GM15510 (cell line): ENCODE results near the gene AAGAB.

ENCODE experiments used
- POLR2A ChIP-seq: IDR thresholded peaks from 3 replicates; pipeline ENCODE4 v1.6.1; 2011; ENCODE audit warnings: borderline replicate concordance; ENCODE audit not compliant: insufficient read length; ENCODE audit errors: extremely low read depth

The AAGAB gene

GRCh38 chr15:67259806-67260205 lies 5.3 kb upstream of the AAGAB start:
- TF ChIP-seq POLR2A, result no peak

DNA sequence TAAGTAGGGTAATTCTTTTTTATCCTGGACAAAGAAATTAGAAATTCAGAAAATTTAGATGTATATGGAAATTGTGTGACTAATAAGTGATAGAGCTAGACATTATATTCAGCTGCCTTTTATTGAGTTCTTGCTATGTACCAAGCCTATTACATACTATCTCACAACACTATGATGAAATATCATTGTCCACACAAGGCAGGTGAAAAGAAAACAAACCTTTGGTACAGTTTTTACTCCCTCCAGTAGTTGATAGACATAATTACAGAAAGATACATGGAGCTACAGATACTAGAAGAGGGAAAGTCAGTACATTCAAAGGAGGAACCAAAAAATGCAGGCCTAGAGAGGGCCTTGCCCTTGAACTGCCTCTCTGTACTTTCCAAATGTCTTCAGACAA lies 4.9 kb upstream of the AAGAB start:
- no peak for TF ChIP-seq POLR2A

- TF ChIP-seq POLR2A, result no peak
Observed at GRCh38 chr15:67256051-67256450, 1.6 kb upstream of the AAGAB start.

DNA sequence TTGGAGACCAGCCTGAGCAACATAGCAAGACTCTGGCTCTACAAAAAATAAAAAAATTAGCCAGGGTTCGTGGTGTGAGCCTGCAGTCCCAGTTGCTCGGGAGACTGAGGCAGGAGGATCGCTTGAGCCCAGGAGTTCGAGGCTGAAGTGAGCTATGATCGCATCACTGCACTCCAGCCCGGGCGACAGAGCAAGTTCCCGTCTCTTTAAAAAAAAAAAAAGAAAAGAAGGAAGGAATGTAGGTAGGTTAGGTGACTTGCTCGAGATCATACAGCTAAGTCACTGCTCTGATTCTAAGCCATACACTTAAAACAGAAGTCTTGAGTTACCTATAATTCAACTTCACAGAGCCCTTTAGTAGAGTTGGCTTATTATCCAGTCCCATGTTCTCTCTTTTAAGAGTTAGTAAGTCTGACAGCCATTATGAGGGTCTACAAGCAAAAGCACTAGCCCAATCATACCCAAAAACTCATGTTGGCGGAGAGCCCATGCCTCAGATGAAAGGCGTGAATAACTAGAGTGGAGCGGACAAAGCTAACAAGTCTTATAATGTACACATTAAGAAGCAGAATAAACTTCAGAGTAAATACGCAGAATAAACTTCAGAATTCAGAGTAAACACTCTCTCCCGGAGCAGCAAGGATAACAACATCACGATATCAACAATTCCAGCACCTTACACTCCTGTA lies 768 bp downstream of the AAGAB start:
- no peak for TF ChIP-seq POLR2A

GRCh38 chr15:67253101-67253500 lies 1.4 kb downstream of the AAGAB start:
- no peak for TF ChIP-seq POLR2A

DNA sequence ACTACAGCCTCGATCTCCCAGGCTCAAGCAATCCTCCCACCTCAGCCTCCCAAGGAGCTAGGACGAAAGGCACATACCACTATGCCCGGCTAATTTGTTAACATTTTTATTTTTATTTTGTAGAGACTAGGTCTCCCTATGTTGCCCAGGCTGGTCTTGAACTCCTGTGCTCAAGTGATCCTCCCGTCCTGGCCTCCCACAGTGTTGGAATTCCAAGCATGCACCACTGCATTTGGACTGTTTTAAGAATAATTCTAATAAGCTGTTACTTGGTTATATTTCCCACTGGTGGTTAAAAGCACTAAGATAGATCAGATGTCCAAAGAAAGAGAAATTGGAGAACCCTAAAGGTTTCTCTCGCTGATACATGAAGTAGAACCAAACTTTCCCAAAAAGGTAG lies 3.1 kb downstream of the AAGAB start:
- TF ChIP-seq POLR2A, result no peak

DNA sequence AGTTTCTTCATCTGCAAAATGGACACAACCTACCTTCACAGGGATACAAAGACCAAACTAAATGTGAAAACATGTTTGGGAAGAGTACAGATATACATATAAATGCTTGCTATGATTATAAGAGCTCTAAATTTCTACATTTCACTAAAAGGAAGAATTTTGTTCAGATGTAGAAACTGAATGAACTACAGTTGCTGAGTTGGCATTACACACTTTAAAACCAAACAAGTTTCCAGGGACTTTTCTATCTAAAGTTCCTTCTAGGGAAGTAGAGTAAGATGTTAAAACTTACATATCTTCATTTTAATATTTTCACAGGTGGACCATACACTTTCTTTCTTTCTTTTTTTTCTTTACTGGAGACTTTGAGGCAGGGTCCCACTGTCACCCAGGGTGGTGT lies 4.6 kb downstream of the AAGAB start:
- no peak for TF ChIP-seq POLR2A

DNA sequence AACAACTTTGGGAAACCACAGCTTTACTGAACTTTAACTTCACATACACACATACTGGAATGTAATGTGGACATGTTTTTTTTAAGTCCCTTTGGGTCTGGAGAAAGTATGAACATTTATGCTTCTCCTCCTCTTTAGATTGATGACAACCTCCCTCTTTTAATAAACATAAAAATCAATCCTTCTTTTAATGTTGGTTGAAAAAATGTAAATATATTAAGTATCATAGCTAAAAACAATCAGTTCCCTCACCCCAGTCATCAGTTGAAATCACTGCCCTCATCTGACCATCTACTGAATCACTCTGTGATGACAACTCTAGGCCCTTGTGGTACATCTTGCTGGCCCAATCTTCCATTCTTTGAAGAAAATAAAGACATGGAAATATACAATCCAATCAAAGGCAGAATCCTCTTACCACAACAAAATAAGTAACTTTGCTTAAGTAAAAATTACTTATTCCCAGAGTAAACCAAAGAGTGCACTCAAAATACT lies 6.4 kb downstream of the AAGAB start:
- TF ChIP-seq POLR2A, result no peak

- no peak for TF ChIP-seq POLR2A
Observed at GRCh38 chr15:67244971-67245478, 9.4 kb downstream of the AAGAB start.

DNA sequence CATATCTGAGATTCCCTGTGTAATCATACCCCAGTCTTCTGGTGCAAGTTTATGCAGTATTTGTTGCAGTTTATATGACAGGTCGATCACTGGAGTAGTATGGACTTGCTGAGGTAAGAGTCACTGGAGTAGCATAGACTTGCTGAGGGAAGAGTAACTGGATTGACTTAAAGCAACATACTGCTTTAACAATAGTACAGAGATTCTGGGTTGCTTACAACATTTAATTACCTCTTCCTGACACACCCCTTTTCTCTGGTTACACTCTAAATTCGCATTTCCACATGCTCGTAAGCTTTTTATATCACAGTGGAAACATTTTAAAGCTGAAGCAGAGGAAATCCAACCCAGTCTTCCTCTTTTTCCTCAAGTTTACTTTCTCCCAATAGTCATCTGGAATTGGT lies 11.8 kb downstream of the AAGAB start:
- no peak for TF ChIP-seq POLR2A

DNA sequence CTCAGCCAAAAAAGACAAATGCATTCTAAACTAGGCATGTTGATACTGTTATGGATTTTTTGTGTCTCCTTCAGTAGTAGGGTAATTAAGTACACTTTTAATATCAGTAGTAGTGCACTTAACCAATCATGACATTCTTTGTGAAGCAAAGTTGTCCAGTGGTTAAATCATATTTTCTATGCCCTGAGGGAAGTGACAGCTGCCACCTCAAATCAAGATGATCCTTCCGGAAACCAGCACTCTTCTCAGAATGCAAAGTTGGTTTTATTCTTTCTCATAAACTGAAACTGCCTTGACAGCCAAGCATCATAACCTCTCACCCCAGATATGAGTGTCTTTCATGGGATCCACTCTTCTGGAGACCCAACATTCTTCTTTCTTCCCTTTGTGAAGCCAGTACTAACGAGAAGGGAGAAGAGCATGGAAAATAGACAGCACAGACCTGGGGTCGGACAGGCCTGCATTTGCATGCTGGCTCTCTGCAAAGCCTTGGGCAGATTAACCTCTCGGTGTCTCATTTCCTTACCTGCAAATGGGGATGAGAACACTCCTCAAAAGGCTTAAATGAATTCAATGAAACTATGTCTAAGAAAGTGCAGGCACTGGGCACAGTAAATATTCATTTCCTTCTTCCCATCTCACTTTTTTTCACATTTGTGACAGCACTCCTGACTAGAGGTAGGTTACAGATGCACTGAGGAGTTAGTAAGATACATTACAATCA lies 13.2 kb downstream of the AAGAB start:
- no peak for TF ChIP-seq POLR2A

- no peak for TF ChIP-seq POLR2A
Observed at GRCh38 chr15:67240235-67241131, 14.0 kb downstream of the AAGAB start.

DNA sequence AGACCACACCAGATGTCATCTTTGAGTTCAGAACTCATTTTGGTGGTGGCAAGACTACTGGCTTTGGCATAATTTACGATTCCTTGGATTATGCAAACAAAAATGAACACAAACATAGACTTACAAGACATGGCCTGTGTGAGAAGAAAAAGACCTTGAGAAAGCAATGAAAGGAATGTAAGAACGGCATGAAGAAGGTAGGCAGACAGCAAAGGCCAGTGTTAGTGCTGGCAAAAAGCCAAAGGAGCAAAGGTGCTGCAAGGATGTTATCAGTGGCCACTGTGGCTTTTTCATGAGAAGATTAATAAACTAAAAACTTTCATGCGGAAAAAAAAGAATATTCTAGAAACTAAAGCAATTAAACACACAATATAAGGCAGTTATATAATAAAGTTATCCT lies 21.9 kb downstream of the AAGAB start:
- TF ChIP-seq POLR2A, result no peak

- TF ChIP-seq POLR2A, result no peak
Observed at GRCh38 chr15:67230504-67230903, 24.0 kb downstream of the AAGAB start.

- TF ChIP-seq POLR2A, result no peak
Observed at GRCh38 chr15:67228286-67228685, 26.2 kb downstream of the AAGAB start.
